Choroid plexus epithelial cell (primary cell): Measurements from ENCODE around the gene SDHD.
A peak's percentile ranks its signal among the peaks of the same experiment; 100 is the strongest.
"Not testable (repeated sequence)": the region's sequence is repeated elsewhere in the genome, so short reads cannot be mapped to it uniquely, and the experiment has no call there.

ENCODE experiments used
- DNase-seq: peaks from one replicate; pipeline ENCODE4 v3.0.0-alpha.2; 2010; ENCODE audit warnings: low read depth
- H3K4me3 ChIP-seq: 2 replicates; pipeline ENCODE4 v1.5.1; 2011; ENCODE audit warnings: low read depth, mild to moderate bottlenecking, control low read depth, low read length, moderate library complexity
- TF ChIP-seq, protein P1 (sequence below): conservative IDR thresholded peaks from 2 replicates; pipeline ENCODE4 v1.5.1; 2011; ENCODE audit warnings: low read depth, mild to moderate bottlenecking, control low read depth, inconsistent platforms, low read length, moderate library complexity

SDHD gene

GRCh38 chr11:112082729-112083128 is 3.9 kb upstream of the SDHD start:
- no peak overlapping the region for H3K4me3 ChIP-seq
- peak; percentile 91 for DNase-seq
- TF ChIP-seq, protein P1, sequence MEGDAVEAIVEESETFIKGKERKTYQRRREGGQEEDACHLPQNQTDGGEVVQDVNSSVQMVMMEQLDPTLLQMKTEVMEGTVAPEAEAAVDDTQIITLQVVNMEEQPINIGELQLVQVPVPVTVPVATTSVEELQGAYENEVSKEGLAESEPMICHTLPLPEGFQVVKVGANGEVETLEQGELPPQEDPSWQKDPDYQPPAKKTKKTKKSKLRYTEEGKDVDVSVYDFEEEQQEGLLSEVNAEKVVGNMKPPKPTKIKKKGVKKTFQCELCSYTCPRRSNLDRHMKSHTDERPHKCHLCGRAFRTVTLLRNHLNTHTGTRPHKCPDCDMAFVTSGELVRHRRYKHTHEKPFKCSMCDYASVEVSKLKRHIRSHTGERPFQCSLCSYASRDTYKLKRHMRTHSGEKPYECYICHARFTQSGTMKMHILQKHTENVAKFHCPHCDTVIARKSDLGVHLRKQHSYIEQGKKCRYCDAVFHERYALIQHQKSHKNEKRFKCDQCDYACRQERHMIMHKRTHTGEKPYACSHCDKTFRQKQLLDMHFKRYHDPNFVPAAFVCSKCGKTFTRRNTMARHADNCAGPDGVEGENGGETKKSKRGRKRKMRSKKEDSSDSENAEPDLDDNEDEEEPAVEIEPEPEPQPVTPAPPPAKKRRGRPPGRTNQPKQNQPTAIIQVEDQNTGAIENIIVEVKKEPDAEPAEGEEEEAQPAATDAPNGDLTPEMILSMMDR = no peak

DNA sequence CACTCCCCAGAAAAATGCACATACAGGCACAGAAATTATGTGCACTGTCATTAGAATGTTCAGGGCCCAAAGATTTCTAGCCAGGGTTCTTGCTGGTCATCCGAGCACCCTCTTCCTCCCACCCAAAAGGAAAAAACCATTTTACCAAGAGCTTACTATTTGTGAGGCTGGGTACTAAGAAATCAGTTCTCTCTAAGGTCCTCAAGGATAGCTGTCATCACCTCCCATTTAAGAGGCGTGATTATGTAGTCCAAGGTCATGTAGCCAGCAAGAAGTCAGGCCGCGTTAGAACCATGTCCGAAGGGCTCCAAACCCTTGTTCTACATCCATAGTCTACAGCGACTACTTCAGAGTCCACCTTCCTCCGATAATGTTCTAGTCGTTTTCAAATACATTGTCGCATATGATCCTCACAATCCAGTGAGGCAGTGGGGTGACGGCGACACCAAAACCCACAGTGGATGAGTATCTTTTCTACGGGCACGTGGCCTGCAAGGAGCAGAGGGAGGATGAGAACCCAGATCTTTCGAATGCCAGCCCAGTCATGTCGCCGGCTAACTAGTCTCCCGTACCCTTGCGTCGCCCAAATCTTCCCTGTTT is 751 bp upstream of the SDHD start:
- DNase-seq = peak; percentile 49
- H3K4me3 ChIP-seq = peak overlapping the region; percentile 81
- TF ChIP-seq, protein P1 = no peak

- DNase-seq = peak; percentile 12
- TF ChIP-seq, protein P1 = no peak
- peak overlapping the region; percentile 81 for H3K4me3 ChIP-seq
Observed at GRCh38 chr11:112087212-112087611, 539 bp downstream of the SDHD start.

- not testable (repeated sequence) for DNase-seq, H3K4me3 ChIP-seq
Observed at GRCh38 chr11:112095302-112095701, 8.6 kb downstream of the SDHD start.

GRCh38 chr11:112096194-112096593 is 9.5 kb downstream of the SDHD start:
- TF ChIP-seq, protein P1 = no peak
- no peak for DNase-seq
- H3K4me3 ChIP-seq = no peak overlapping the region

- DNase-seq = no peak
- TF ChIP-seq, protein P1 = no peak
- no peak overlapping the region for H3K4me3 ChIP-seq
Observed at GRCh38 chr11:112097734-112098528, 11.3 kb downstream of the SDHD start.

DNA sequence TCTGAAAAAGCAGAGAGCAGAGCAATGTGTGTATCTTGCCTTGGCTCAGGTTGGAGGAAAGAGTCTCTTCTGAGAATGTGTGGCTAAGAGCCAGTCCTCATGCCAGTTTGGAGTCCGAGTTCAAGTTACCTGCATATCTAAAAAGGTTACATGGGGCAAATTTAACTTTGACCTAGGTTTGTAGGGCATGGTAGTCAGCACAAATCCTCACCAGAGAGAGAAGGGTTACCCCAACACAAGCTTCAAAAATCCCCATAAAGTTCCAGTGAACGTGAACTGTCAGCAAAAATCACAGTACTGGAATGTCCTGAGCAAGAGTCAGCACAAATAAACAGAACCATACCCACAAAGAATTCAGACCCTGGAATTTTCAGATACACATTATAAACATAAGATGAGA is 13.8 kb downstream of the SDHD start:
- TF ChIP-seq, protein P1 = no peak
- no peak overlapping the region for H3K4me3 ChIP-seq
- DNase-seq = peak; percentile 89
